Measurements from ENCODE around the gene MRPL24. TPM values are rescaled to one million over a fixed set of nuclear protein-coding genes. Genes with fewer than 3 reads are reported as not detected.

MRPL24 gene
- total RNA-seq, 2 experiments from 2014 or later: 84.2 to 93.6 TPM

DNA sequence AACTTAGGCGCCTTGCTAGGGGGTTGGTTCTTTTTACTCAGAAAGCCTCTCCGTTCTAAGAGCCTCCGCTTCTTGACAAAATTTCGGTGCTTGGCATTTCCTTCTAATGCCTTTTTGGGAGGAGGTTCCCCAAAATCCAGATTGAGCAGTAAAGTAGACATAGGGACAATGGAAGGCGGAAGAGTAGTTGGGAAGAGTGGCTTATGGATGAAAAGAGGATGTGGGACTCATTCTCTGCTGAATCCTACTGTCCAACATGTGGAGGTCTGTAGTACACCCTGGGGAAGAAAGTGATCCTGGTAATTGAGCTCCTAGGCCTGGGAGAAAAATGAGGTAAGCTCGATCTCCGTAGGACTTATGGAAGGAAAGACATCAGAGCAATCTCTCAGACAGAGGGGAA, 13.4 kb downstream of the MRPL24 start:
- H3K27me3 Mint-ChIP-seq: no peaks in the 10 kb centered on the region
- no peak overlapping the region for H3K27ac Mint-ChIP-seq
- H3K4me3 Mint-ChIP-seq: no peak overlapping the region
- peaks cover 28% of the 10 kb centered on the region for H3K4me1 Mint-ChIP-seq (ENCODE audit: low read depth)
- DNase-seq: no peak
- TF ChIP-seq, protein P1, sequence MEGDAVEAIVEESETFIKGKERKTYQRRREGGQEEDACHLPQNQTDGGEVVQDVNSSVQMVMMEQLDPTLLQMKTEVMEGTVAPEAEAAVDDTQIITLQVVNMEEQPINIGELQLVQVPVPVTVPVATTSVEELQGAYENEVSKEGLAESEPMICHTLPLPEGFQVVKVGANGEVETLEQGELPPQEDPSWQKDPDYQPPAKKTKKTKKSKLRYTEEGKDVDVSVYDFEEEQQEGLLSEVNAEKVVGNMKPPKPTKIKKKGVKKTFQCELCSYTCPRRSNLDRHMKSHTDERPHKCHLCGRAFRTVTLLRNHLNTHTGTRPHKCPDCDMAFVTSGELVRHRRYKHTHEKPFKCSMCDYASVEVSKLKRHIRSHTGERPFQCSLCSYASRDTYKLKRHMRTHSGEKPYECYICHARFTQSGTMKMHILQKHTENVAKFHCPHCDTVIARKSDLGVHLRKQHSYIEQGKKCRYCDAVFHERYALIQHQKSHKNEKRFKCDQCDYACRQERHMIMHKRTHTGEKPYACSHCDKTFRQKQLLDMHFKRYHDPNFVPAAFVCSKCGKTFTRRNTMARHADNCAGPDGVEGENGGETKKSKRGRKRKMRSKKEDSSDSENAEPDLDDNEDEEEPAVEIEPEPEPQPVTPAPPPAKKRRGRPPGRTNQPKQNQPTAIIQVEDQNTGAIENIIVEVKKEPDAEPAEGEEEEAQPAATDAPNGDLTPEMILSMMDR (IDR thresholded peaks at IDR 0.05): no peak
- intact Hi-C loops (cut with micrococcal nuclease): loop anchor here (5.0 kb wide), 3 partner anchors 40 to 135 kb away; partner anchors contain the start of genes NTRK1 and PRCC
- peaks cover 28% of the 10 kb centered on the region for H3K36me3 Mint-ChIP-seq (ENCODE audit: low read depth)
- H3K9me3 Mint-ChIP-seq: no peaks in the 10 kb centered on the region
- ChIA-PET POLR2A (interaction anchor here (0.8 to 7.0 kb wide), 10 partner anchors 12 to 227 kb away, joined by 3 to 89 read pairs (median 11); partner anchors contain the start of genes HDGF, INSRR, MEF2D and MRPL24), CTCF (interaction anchor here (1.2 to 10.6 kb wide), 23 partner anchors 8 to 202 kb away, joined by 3 to 396 read pairs (median 28); partner anchors contain the start of genes CRABP2, HDGF, INSRR and MRPL24)
- no peak for ATAC-seq

DNA sequence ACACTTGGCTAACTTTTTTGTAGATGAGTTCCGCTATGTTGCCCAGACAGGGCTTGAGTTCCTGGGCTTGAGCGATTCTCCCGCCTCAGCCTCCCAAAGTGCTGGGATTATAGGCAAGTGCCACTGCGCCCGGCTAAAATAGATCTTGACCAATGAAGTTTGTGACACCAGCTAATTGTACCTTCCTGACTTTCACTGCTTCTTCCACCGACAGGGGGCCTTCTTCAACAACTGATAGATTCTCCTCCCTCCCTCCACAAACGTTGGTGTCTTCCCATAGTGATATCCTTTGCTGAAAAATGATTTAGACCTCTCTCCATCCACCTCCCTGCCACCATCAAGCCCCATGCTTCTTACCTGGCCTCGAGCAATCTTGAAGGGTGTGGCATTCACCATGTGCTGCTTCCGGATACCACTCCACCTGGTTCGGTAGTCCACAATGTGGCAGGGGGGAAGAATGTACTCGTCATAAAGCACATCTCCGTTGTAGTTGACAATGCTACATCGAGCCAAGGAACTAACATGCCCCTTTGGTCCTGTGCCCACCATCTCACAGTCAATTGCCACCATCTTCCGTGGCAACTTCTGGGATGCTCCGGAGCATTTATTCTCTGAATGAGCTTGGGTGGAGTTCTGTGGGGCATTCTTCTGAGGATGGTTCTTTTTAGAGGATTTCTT, 14.2 kb downstream of the MRPL24 start:
- ATAC-seq (no peak), DNase-seq (peak; percentile 84)
- Mint-ChIP-seq H3K4me3 (no peak overlapping the region), H3K9me3 (no peaks in the 10 kb centered on the region), H3K36me3 (ENCODE audit: low read depth) (peaks cover 31% of the 10 kb centered on the region), H3K4me1 (ENCODE audit: low read depth) (peaks cover 30% of the 10 kb centered on the region), H3K27me3 (no peaks in the 10 kb centered on the region), H3K27ac (no peak overlapping the region)
- POLR2A ChIA-PET: interaction anchor here (0.6 to 7.0 kb wide), 9 partner anchors 11 to 134 kb away, joined by 3 to 89 read pairs (median 9); partner anchors contain the start of genes HDGF, INSRR, MRPL24 and NTRK1
- intact Hi-C loops (cut with micrococcal nuclease): loop anchor here (5.0 kb wide), 3 partner anchors 41 to 136 kb away; partner anchors contain the start of genes NTRK1 and PRCC
- CTCF ChIA-PET: interaction anchor here (0.6 to 10.6 kb wide), 60 partner anchors 9 to 341 kb away, joined by 3 to 396 read pairs (median 8); partner anchors contain the start of genes CRABP2, HDGF, INSRR and MRPL24
- TF ChIP-seq, protein P1 (IDR thresholded peaks at IDR 0.05): peak; percentile 50

DNA sequence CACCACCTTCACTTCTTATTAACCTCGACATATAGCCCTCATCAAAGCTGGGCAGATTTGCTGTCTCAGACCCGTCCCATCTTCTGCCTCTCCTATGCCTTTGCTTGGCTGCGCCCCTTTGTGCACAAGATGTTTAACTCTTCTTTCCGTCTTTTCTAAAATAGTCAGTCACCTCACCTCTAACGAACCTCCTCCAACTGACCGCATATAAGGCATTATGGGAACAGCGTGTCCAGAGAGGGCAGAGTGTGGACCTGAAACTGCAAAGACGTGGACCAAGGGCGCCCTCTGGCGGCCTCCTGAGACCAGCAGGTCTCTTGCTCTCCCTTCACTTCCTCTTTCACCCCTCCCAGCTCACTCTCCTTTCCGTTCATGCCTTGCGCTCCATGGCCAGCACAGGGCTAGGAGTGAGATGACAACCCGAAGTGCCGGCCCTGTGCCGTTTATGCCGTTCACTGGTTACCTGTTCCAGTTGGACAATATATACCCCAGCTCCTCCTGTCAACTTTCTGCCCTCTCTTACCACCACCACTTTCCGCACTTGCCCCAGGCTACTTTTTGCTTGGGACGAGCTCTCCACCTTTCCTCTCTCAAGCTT, 15.1 kb downstream of the MRPL24 start:
- POLR2A ChIA-PET: interaction anchor here (1.0 to 7.0 kb wide), 10 partner anchors 13 to 135 kb away, joined by 3 to 89 read pairs (median 6); partner anchors contain the start of genes HDGF, INSRR, MRPL24 and NES
- no peaks in the 10 kb centered on the region for H3K27me3 Mint-ChIP-seq

DNA sequence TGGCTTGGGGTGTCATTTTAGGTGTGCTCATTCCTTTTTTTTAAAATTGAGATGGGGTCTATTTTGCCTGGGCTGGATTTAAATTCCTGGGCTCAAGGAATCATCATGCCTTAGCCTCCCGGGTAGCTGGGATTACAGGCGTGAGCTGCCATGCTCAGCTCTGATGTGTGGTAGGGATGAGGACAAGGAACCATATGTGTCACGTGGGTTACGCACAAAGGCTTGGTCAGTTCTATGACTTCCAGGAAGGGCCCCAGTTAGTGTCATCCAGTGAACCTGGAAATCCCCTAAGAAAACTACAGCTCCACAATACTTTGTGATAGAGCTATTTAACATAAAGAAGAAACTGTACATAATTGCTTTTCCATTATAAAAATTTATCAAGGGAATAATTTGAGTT, 19.4 kb downstream of the MRPL24 start:
- DNase-seq (no peak), ATAC-seq (no peak)
- peaks cover 28% of the 10 kb centered on the region for H3K4me1 Mint-ChIP-seq (ENCODE audit: low read depth)
- peaks cover 36% of the 10 kb centered on the region for H3K36me3 Mint-ChIP-seq (ENCODE audit: low read depth)
- H3K27me3 Mint-ChIP-seq: no peaks in the 10 kb centered on the region
- peak overlapping the region; percentile 74 for H3K27ac Mint-ChIP-seq
- TF ChIP-seq, protein P1 (IDR thresholded peaks at IDR 0.05): no peak
- no peaks in the 10 kb centered on the region for H3K9me3 Mint-ChIP-seq
- ChIA-PET CTCF (interaction anchor here (0.9 to 10.6 kb wide), 9 partner anchors 15 to 117 kb away, joined by 3 to 396 read pairs (median 4); partner anchors contain the start of genes CRABP2 and PRCC), POLR2A (interaction anchor here (0.6 to 2.1 kb wide), 6 partner anchors 8 to 57 kb away, joined by 3 to 6 read pairs (median 4); no protein-coding TSS in a partner anchor)
- intact Hi-C loops (cut with micrococcal nuclease): no loop called here
- no peak overlapping the region for H3K4me3 Mint-ChIP-seq

More for the DNA sequence above, 15.1 kb downstream of the MRPL24 start:
- Mint-ChIP-seq H3K9me3 (no peaks in the 10 kb centered on the region), H3K36me3 (ENCODE audit: low read depth) (peaks cover 35% of the 10 kb centered on the region), H3K4me3 (no peak overlapping the region), H3K27ac (no peak overlapping the region), H3K4me1 (ENCODE audit: low read depth) (peaks cover 31% of the 10 kb centered on the region)
- ATAC-seq: peak; percentile 26
- peak; percentile 91 for DNase-seq
- intact Hi-C loops (cut with micrococcal nuclease): loop anchor here (2.0 to 5.0 kb wide), 4 partner anchors 41 to 137 kb away; partner anchors contain the start of genes NTRK1 and PRCC
- CTCF ChIA-PET: interaction anchor here (0.6 to 10.6 kb wide), 66 partner anchors 10 to 340 kb away, joined by 3 to 396 read pairs (median 6); partner anchors contain the start of genes CRABP2, HDGF, INSRR and MRPL24
- TF ChIP-seq, protein P1 (IDR thresholded peaks at IDR 0.05): peak; percentile 94

Data from activated CD8-positive, alpha-beta T cell treated with anti-CD3 and anti-CD28 coated beads for 36 hours (primary cell).